Measurements from ENCODE around the gene SLC29A3. TPM values are rescaled to one million over a fixed set of nuclear protein-coding genes. Genes with fewer than 3 reads are reported as not detected.

SLC29A3 gene
- total RNA-seq, 1 experiment from 2014 or later = 5.9 TPM

DNA sequence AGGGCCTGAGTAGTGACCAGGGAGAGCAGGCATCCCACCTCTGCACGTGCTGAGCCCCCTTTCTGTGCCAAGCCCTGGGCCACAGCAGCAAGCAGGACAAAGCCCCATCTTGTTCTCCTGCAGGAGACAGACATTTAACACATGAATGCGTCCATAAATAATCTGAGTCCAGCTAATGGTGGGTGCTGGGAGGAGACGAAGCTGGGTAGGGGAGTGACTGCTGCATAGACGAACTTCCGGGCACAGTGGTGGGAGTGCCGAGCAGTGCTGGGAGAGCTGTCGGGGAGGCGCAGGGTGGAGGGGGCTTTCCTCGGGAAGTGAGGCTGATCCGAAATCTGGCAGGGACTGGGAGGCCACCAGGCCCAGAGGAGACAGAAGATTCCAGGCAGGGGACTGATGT, 35.2 kb upstream of the SLC29A3 start:
- Histone ChIP-seq H3K4me2 (ENCODE audit: low read length) (no peak overlapping the region), H3K4me3 (replicated peaks in 1 of 2; ENCODE audit: low read depth in 1 of 2, low read length in 2 of 2) (no peak overlapping the region), H2AFZ (ENCODE audit: low read depth, low read length, poor library complexity, severe bottlenecking) (no peak overlapping the region), H3K27ac (ENCODE audit: low read depth, low read length) (no peak overlapping the region), H3K9me3 (ENCODE audit: control insufficient read depth in 1 of 2, insufficient read depth in 1 of 2, low read depth in 1 of 2, low read length in 2 of 2) (no peaks in the 10 kb centered on the region), H3K9ac (ENCODE audit: low read length) (no peak overlapping the region), H3K79me2 (ENCODE audit: insufficient read depth, low read length) (no peaks in the 10 kb centered on the region), H3K9me2 (ENCODE audit: insufficient read depth) (no peaks in the 10 kb centered on the region), H4K20me1 (ENCODE audit: insufficient read depth) (no peaks in the 10 kb centered on the region), H3K4me1 (ENCODE audit: control insufficient read depth in 1 of 2, insufficient read depth in 2 of 2, low read length in 2 of 2) (no peaks in the 10 kb centered on the region), H3K27me3 (ENCODE audit: insufficient read depth, low read length) (no peaks in the 10 kb centered on the region), H3K36me3 (ENCODE audit: control insufficient read depth in 1 of 2, insufficient read depth in 2 of 2, low read length in 2 of 2) (peaks cover 0 to 6% of the 10 kb centered on the region in 2 experiments; a peak in 1 of 4 replicates)
- TF ChIP-seq MAX (IDR thresholded peaks at IDR 0.05) = no peak
- no peak for TF ChIP-seq ZNF274 (IDR thresholded peaks at IDR 0.05; ENCODE audit: low read depth, low read length)
- TF ChIP-seq EGR1 (IDR thresholded peaks at IDR 0.05; ENCODE audit: low read depth) = no peak
- no peak for TF ChIP-seq POLR2A (IDR thresholded peaks at IDR 0.05; ENCODE audit: borderline replicate concordance, extremely low read depth, insufficient read depth, insufficient read length)
- TF ChIP-seq ELF1 (IDR thresholded peaks at IDR 0.05; ENCODE audit: borderline replicate concordance, low read depth) = no peak
- TF ChIP-seq TCF7L2 (IDR thresholded peaks at IDR 0.05; ENCODE audit: borderline replicate concordance, extremely low read depth, insufficient read depth, insufficient read length) = no peak
- no peak for TF ChIP-seq POLR2AphosphoS5 (IDR thresholded peaks at IDR 0.05; ENCODE audit: low read depth, low read length)
- no peak for TF ChIP-seq CEBPB (IDR thresholded peaks at IDR 0.05; ENCODE audit: low read depth)
- POLR2A ChIA-PET = no interaction called here
- no TSS peak for BruUV-seq (replicated peaks)
- RAD21 ChIA-PET (ENCODE audit: low non-redundant PET in 1 of 2, low total read pairs in 2 of 2, uncharacterized antibody in 2 of 2, unreplicated experiment in 2 of 2) = no interaction called here
- DNase-seq (ENCODE audit: low read depth, low spot score) = no peak
- CTCF ChIA-PET = interaction anchor here (1.3 to 2.4 kb wide), 7 partner anchors 10 to 380 kb away, joined by 3 to 16 read pairs (median 5); no protein-coding TSS in a partner anchor
- no peak for ATAC-seq
- intact Hi-C loops (cut with micrococcal nuclease) = loop anchor here (2.0 kb wide), 1 partner anchor 359 kb away; no protein-coding TSS in a partner anchor

GRCh38 chr10:71284544-71285179, 34.4 kb upstream of the SLC29A3 start:
- Histone ChIP-seq H3K4me2 (ENCODE audit: low read length) (no peak overlapping the region), H3K27me3 (ENCODE audit: insufficient read depth, low read length) (no peaks in the 10 kb centered on the region), H3K4me1 (ENCODE audit: control insufficient read depth in 1 of 2, insufficient read depth in 2 of 2, low read length in 2 of 2) (no peaks in the 10 kb centered on the region), H3K9me2 (ENCODE audit: insufficient read depth) (no peaks in the 10 kb centered on the region), H2AFZ (ENCODE audit: low read depth, low read length, poor library complexity, severe bottlenecking) (no peak overlapping the region), H3K27ac (ENCODE audit: low read depth, low read length) (no peak overlapping the region), H4K20me1 (ENCODE audit: insufficient read depth) (no peaks in the 10 kb centered on the region), H3K9ac (ENCODE audit: low read length) (no peak overlapping the region), H3K36me3 (ENCODE audit: control insufficient read depth in 1 of 2, insufficient read depth in 2 of 2, low read length in 2 of 2) (peaks cover 0 to 6% of the 10 kb centered on the region in 2 experiments; a peak in 1 of 4 replicates), H3K79me2 (ENCODE audit: insufficient read depth, low read length) (no peaks in the 10 kb centered on the region), H3K4me3 (replicated peaks in 1 of 2; ENCODE audit: low read depth in 1 of 2, low read length in 2 of 2) (no peak overlapping the region), H3K9me3 (ENCODE audit: control insufficient read depth in 1 of 2, insufficient read depth in 1 of 2, low read depth in 1 of 2, low read length in 2 of 2) (no peaks in the 10 kb centered on the region)
- ChIA-PET POLR2A (no interaction called here), CTCF (interaction anchor here (0.7 to 2.4 kb wide), 11 partner anchors 8 to 381 kb away, joined by 3 to 16 read pairs (median 5); no protein-coding TSS in a partner anchor), RAD21 (ENCODE audit: low non-redundant PET in 1 of 2, low total read pairs in 2 of 2, uncharacterized antibody in 2 of 2, unreplicated experiment in 2 of 2) (no interaction called here)
- DNase-seq (ENCODE audit: low read depth, low spot score) (no peak), ATAC-seq (peak; percentile 52)
- intact Hi-C loops (cut with micrococcal nuclease) = loop anchor here (1.0 to 2.0 kb wide), 2 partner anchors 360 to 381 kb away; no protein-coding TSS in a partner anchor
- no TSS peak for BruUV-seq (replicated peaks)
- TF ChIP-seq EZH2 (IDR thresholded peaks at IDR 0.05) (no peak), CTCF (IDR thresholded peaks at IDR 0.05 in 2 of 3, conservative IDR thresholded peaks at IDR 0.05 in 1 of 3; ENCODE audit: borderline replicate concordance in 1 of 3, insufficient read depth in 1 of 3, low read depth in 2 of 3, low read length in 2 of 3) (no peak), SRF (IDR thresholded peaks at IDR 0.05; ENCODE audit: low read depth) (no peak), YY1 (IDR thresholded peaks at IDR 0.05; ENCODE audit: extremely low read depth, insufficient replicate concordance, low read depth, low read length) (no peak), POLR2AphosphoS5 (IDR thresholded peaks at IDR 0.05; ENCODE audit: low read depth, low read length) (no peak), ATF3 (IDR thresholded peaks at IDR 0.05) (no peak), TCF7L2 (IDR thresholded peaks at IDR 0.05; ENCODE audit: borderline replicate concordance, extremely low read depth, insufficient read depth, insufficient read length) (no peak), ZFX (IDR thresholded peaks at IDR 0.05) (no peak)
